Transverse colon (tissue), 4 donors: ENCODE results near the gene RAB10. TPM values are rescaled to one million over a fixed set of nuclear protein-coding genes. Genes with fewer than 3 reads are reported as not detected.

Experiments
- DNase-seq: peaks from one replicate; pipeline ENCODE4 v3.0.0-alpha.2; 2019
- H3K27ac ChIP-seq, 4 donors: fragments of 200-600 bp; sonication (generic); 2 replicates each; pipeline ENCODE4 v1.5.1; 2016 to 2018; ENCODE audit warnings: inconsistent platforms in 4 of 4
- H3K27me3 ChIP-seq: fragments of 200-600 bp; sonication (generic); 2 replicates; pipeline ENCODE4 v1.5.1; 2017; ENCODE audit warnings: inconsistent platforms
- H3K36me3 ChIP-seq, 4 donors: fragments of 200-600 bp; sonication (generic); 2 replicates each; pipeline ENCODE4 v1.5.1; 2017 to 2019; ENCODE audit warnings: inconsistent platforms in 4 of 4
- H3K4me1 ChIP-seq, 4 donors: fragments of 200-600 bp; sonication (generic); 2 replicates each; pipeline ENCODE4 v1.5.1; 2017 to 2020; ENCODE audit warnings: inconsistent platforms in 4 of 4
- H3K4me3 ChIP-seq, 4 donors: fragments of 200-600 bp; sonication (generic); 1 replicate in 1 of 4; 2 replicates in 3 of 4; pipeline versions ENCODE4 v1.5.1 to v1.6.1; 2017 to 2019; ENCODE audit warnings: inconsistent platforms in 4 of 4
- H3K9me3 ChIP-seq, 2 donors: fragments of 200-600 bp; sonication (generic); 2 replicates each; pipeline ENCODE4 v1.5.1; 2017 to 2019; ENCODE audit warnings: inconsistent platforms in 2 of 2
- EP300 ChIP-seq: sonication (generic); formaldehyde crosslinking; IDR thresholded peaks from one replicate; pipeline ENCODE4 v1.6.1; 2017; ENCODE audit warnings: antibody characterized with exemption, low read depth
- POLR2A ChIP-seq: fragments of 450-650 bp; IDR thresholded peaks from one replicate; pipeline ENCODE4 v1.6.1; 2016; ENCODE audit warnings: antibody characterized with exemption, mild to moderate bottlenecking, moderate library complexity
- POLR2AphosphoS5 ChIP-seq, 3 donors: sonication (generic); formaldehyde crosslinking; IDR thresholded peaks; one replicate each; pipeline ENCODE4 v1.6.1; 2016; ENCODE audit warnings: antibody characterized with exemption in 3 of 3
- WGBS, 2 donors: methylation state at CpG; one replicate each; pipeline ENCODE4 v1.1.5; 2018; ENCODE audit warnings: low coverage in 1 of 2; 5-methylcytosine and 5-hydroxymethylcytosine counted together
- in situ Hi-C, 4 donors: fragments of 200-750 bp; cut with MboI; loops; one replicate each; pipeline versions ENCODE4 v1.15.0 to v1.15.1; 2017; ENCODE audit warnings: low sequenced_read_pairs in 3 of 4, low pct_ligation_motif_present in 1 of 4, low pct_unique_long_range_greater_than_20kb in 1 of 4
- intact Hi-C: fragments of 100-400 bp; cut with DNase I; formaldehyde crosslinking; loops from one replicate; pipeline ENCODE4 v1.15.1; 2023; ENCODE audit warnings: low total_unique reads
- total RNA-seq, 4 donors: library from RNA; depleted of rRNA; stranded (reverse); fragments of >200 nt; gene quantifications; one replicate each; pipeline ENCODE4 v1.1.0, GENCODE V29; 2016
- TF ChIP-seq, protein P1 (sequence below), 5 experiments: fragments of 200-600 bp in 3 of 5; fragments of 450-650 bp in 2 of 5; sonication (generic) in 3 of 5; IDR thresholded peaks; 1 replicate in 2 of 5; 2 replicates in 3 of 5; pipeline ENCODE4 v1.5.1; 2016 to 2017; ENCODE audit warnings: antibody characterized with exemption in 5 of 5, inconsistent platforms in 3 of 5, mild to moderate bottlenecking in 2 of 5, moderate library complexity in 1 of 5

The RAB10 gene
- total RNA-seq, 4 donors from 2014 or later, result 99.5 to 150 (median 144) TPM

DNA sequence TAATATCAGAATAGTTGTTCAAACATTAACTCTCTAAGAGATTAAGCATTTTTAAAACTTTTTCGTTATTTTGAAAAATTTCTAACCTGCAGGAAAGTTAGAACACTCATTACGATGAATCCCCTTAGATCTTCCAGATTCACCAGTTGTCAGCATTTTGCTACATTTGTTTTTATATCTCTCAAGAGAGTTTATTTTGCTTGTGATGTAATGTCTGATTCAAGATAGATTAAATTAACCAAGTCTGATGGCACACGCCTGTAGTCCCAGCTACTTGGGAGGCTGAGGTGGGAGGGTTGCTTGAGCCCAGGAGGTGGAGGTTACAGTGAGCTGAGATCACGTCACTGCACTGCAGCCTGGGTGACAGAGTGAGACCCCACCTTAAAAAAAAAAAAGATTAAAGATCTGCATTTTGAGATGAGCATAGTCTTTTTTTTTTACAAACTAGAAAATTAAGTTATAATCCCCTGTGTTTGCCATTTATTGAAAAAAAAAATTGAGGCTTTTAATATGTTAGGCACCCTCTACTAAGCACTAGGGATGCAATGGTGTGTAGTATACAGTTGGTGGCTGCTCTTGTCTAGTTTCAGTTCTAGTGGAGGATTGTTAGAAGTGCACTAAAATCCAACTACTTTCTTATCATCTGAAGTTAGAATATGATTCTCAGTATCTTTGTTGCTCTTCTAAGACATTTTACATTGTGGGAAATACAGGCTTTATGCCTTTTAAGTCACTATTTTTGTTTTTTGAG, 20.9 kb downstream of the RAB10 start:
- 71 to 75% methylated on average over 3 to 4 of the region's 4 CpGs for WGBS, 2 donors
- TF ChIP-seq, protein P1, sequence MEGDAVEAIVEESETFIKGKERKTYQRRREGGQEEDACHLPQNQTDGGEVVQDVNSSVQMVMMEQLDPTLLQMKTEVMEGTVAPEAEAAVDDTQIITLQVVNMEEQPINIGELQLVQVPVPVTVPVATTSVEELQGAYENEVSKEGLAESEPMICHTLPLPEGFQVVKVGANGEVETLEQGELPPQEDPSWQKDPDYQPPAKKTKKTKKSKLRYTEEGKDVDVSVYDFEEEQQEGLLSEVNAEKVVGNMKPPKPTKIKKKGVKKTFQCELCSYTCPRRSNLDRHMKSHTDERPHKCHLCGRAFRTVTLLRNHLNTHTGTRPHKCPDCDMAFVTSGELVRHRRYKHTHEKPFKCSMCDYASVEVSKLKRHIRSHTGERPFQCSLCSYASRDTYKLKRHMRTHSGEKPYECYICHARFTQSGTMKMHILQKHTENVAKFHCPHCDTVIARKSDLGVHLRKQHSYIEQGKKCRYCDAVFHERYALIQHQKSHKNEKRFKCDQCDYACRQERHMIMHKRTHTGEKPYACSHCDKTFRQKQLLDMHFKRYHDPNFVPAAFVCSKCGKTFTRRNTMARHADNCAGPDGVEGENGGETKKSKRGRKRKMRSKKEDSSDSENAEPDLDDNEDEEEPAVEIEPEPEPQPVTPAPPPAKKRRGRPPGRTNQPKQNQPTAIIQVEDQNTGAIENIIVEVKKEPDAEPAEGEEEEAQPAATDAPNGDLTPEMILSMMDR (IDR thresholded peaks at IDR 0.05), result no peak
- TF ChIP-seq POLR2A, result no peak
- no peak for TF ChIP-seq POLR2AphosphoS5 (IDR thresholded peaks at IDR 0.05)
- no peak for TF ChIP-seq EP300
- H3K4me3 ChIP-seq, result no peak overlapping the region
- in situ Hi-C loops, result no loop called here
- intact Hi-C loops, result no loop called here
- no peaks in the 10 kb centered on the region for H3K9me3 ChIP-seq
- H3K27ac ChIP-seq, result no peak overlapping the region
- DNase-seq, result no peak
- H3K27me3 ChIP-seq, result no peaks in the 10 kb centered on the region
- H3K36me3 ChIP-seq, result no peaks in the 10 kb centered on the region
- peaks cover 0 to 52% (median 11%) of the 10 kb centered on the region in 4 donors for H3K4me1 ChIP-seq

DNA sequence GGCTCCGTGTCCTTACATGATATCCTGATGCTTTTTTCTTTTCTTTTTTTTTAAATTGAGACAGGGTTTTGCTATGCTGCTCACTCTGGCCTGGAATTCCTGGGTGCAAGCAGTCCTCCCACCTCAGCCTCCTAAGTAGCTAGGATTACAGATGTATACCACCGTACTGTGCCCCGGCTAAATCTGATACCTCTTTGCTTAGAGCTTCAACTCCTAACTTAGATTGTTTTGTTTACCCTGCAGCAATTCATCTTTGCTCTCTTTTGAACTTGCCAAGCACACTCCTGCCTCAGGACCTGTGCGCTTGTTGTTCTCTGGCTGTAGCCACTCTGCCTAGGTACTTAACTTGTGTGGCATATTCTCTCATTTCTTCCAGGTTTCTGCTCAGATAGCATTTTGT, 24.5 kb downstream of the RAB10 start:
- peaks cover 0 to 7% (median 0%) of the 10 kb centered on the region in 4 donors for H3K36me3 ChIP-seq
- intact Hi-C loops (no loop called here), in situ Hi-C loops (no loop called here)
- no peaks in the 10 kb centered on the region for H3K27me3 ChIP-seq
- H3K9me3 ChIP-seq, result no peaks in the 10 kb centered on the region
- no peak overlapping the region for H3K27ac ChIP-seq
- peaks cover 0 to 43% (median 11%) of the 10 kb centered on the region in 4 donors for H3K4me1 ChIP-seq
- DNase-seq, result no peak
- TF ChIP-seq EP300 (no peak), POLR2A (no peak), POLR2AphosphoS5 (IDR thresholded peaks at IDR 0.05) (no peak)
- TF ChIP-seq, protein P1 (IDR thresholded peaks at IDR 0.05), result no peak
- 63% methylated on average over 1 to 4 of the region's 4 CpGs for WGBS, 2 donors
- H3K4me3 ChIP-seq, result no peak overlapping the region

DNA sequence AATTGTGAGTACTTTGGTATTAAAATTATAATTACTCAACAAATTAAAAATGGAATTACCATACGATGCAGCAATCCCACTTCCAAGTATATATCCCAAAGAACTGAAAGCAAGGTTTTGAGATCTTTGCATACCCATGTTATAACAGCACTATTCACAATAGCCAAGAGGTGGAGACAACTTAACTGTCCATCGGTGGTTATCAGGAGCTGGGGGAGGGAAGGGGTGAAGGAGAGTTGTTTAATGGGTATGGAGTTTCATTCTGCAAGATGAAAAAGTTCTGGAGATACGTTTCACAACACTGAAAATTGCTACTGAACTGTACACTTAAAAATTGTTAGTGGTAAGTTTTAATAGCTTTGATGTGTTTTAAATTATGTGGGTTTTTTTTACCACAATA, 25.7 kb downstream of the RAB10 start:
- WGBS, 2 donors, result 64 to 70% methylated on average over 2 to 3 of the region's 3 CpGs
- intact Hi-C loops, result no loop called here

DNA sequence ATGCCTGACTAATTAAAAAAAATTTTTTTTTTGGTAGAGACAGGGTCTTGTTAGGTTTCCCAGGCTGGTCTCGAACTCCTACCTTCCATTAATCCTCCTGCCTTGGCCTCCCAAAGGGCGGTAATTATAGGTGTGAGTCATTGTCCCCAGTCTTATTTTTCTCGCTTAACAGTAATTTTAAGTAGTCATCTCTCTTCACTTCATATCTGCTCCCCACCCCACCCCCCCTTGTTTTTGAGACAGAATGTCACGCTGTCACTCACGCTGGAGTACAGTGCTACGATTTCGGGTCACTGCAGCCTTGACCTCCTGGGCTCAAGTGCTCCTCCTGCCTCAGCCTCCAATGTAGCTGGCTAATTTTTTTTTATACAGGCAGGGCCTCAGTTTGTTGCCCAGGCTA, 27.7 kb downstream of the RAB10 start:
- Histone ChIP-seq H3K4me1 (peaks cover 0 to 40% (median 20%) of the 10 kb centered on the region in 4 donors), H3K9me3 (no peaks in the 10 kb centered on the region), H3K27me3 (no peaks in the 10 kb centered on the region), H3K36me3 (peaks cover 0 to 7% (median 0%) of the 10 kb centered on the region in 4 donors), H3K4me3 (no peak overlapping the region), H3K27ac (no peak overlapping the region)
- DNase-seq, result no peak
- in situ Hi-C loops (no loop called here), intact Hi-C loops (no loop called here)
- TF ChIP-seq EP300 (no peak), POLR2A (no peak), POLR2AphosphoS5 (IDR thresholded peaks at IDR 0.05) (no peak)
- TF ChIP-seq, protein P1 (IDR thresholded peaks at IDR 0.05), result no peak
- WGBS, 2 donors, result 80 to 89% methylated on average over 3 to 7 of the region's 7 CpGs

More for the DNA sequence above, 25.7 kb downstream of the RAB10 start:
- Histone ChIP-seq H3K27ac (no peak overlapping the region), H3K27me3 (no peaks in the 10 kb centered on the region), H3K4me1 (peaks cover 0 to 39% (median 13%) of the 10 kb centered on the region in 4 donors), H3K4me3 (no peak overlapping the region), H3K36me3 (peaks cover 0 to 7% (median 0%) of the 10 kb centered on the region in 4 donors), H3K9me3 (no peaks in the 10 kb centered on the region)
- TF ChIP-seq, protein P1 (IDR thresholded peaks at IDR 0.05), result no peak
- TF ChIP-seq POLR2A (no peak), POLR2AphosphoS5 (IDR thresholded peaks at IDR 0.05) (no peak), EP300 (no peak)
- no peak for DNase-seq
- in situ Hi-C loops, result no loop called here
